Measurements from ENCODE around the gene PDE4DIP.
"Not testable (repeated sequence)": the region's sequence is repeated elsewhere in the genome, so short reads cannot be mapped to it uniquely, and the experiment has no call there.

PDE4DIP gene

DNA sequence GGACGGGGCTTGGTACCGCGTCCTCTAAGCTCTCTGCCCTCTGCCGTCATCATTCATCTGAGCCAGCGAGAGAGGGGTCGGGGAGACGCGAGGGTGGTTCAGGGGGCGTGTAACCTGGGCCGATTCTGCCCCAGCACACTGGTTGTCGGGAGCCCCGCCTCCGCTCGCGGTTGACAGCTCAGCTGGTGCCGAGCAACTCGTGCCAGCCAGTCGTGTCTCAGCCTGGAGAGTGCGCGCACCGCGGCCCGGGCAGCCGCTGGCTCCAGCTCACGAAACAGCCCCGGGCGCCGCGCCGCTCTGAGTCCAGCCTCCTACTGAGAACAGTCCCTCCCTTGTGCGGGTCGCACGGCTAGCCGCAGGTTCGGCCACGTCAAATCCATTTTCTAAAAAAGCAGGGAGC lies at the start of gene PDE4DIP:
Gene PDE4DIP, plus strand, starts transcription at position 209 of the 400 bp plus-strand sequence. CDS start 347 bp downstream, outside the sequence.
- not testable (repeated sequence) for DNase-seq (ENCODE audit: low spot score)

DNA sequence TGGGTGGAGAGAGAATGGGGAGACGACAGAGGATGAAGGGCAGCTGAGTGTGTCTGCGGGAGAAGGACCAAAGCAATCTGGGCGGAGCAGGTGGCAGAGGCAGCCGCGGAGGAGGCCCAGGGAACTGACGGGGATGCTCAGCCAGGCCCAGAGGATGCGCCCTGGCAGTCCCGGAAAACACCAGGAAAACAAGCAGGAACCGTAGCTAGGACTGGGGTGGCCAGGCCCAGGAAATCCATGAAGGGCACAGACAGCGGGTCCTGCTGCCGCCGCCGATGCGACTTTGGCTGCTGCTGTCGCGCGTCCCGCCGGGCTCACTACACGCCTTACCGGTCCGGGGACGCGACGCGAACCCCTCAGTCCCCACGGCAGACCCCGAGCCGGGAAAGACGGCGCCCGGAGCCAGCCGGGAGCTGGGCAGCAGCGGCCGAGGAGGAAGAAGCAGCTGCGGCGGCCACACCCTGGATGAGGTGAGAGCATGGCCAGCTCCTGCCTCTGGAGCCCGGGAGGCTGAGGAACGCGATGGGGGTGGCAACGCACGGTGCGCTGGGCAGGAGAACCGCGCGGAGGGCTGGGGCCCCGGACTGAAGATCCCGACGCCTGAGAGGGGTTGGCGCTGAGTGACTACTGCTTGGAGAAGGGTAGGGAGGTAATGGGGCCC lies 35.8 kb upstream of the PDE4DIP start:
- not testable (repeated sequence) for DNase-seq (ENCODE audit: low spot score)

DNA sequence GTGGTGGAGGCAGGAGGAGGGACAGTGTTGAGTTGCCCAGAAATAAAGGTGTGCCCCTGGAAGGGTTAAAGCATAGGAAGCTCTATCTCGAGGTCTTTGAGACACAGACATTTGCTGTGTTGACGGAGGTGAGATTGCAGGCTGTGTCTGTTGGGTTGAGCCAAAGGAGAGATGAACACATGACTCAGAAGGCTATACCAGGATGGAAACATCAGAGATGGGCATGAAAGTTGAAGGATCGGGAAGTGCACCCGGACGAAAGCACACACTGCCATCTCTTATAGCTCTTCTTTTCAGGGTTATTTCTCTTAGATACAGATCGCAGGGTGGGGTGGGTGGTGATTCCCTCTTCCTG lies 35.3 kb upstream of the PDE4DIP start:
- DNase-seq (ENCODE audit: low spot score), result not testable (repeated sequence)

DNA sequence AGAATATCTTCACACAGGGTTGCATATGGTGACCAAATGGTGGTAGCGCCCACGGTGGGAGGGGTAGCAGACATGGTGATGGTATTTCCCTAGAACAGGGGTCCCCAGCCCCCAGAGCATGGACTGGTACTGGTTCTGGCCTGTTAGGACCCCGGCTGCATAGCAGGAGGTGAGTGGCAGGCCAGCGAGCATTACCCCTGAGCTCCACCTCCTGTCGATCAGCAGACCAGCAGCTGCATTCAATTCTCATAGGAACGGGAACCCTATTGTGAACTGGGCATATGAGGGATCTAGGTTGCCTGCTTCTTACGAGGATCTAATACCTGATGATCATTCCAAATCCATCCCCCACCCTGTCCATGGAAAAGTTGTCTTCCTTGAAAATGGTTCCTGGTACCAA lies 22.0 kb upstream of the PDE4DIP start:
- not testable (repeated sequence) for DNase-seq (ENCODE audit: low spot score)

DNA sequence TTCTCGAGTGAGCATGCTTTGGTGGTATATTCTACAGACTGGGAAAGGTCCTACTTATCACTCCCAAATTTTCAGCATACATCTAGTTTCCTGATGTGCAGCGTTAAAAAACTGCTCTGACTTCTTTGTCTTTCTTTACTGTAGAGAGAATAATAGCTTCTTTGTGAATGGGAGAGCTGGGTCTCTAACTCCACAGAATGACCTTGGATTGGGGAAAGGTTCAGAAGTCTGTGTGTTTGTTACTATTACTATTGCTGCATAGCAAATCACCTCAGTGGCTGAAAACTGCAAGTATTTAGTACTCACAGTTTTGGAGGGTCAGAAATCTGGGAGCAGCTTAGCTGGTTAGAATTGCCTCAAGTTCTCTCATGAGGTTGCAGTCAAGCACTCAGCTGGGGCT lies 20.4 kb upstream of the PDE4DIP start:
- DNase-seq (ENCODE audit: low spot score), result not testable (repeated sequence)

DNA sequence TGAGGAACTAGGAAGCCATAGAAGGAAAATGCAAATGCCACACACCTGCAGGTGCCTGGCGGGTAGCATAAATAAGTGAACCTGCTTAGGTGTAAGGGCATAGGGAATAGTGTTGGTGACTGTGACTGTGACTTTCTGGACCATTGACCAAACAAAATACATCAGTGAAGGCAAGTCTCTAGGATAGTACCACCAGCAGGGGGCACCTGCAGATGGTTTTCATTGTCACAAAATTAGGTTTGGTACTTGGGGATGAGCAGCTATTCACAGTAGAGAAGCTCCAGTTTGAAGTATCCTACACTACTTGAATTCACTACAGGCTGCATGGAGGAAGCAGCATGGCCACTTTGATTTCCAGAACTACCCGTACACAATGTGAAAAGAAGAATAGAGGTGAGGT lies 19.2 kb upstream of the PDE4DIP start:
- DNase-seq (ENCODE audit: low spot score), result not testable (repeated sequence)

DNA sequence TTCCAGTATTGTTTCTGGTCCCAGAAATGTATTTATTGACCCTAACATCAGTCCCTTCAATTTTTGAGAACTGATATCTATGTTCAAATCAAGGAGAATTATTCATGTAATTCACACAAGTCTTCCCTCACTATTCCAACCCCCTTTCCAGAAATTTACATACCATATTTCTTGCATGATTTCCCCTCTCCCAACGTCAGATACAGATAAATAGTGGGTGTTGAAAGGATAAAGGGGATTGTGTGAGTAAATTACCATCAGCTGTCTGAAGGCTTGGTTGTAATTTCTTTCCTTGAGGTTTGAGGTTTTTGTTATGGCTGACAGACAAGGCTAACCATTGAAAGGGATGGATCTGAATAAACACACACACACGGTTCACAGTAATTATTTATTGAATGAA lies 15.7 kb upstream of the PDE4DIP start:
- not testable (repeated sequence) for DNase-seq (ENCODE audit: low spot score)

DNA sequence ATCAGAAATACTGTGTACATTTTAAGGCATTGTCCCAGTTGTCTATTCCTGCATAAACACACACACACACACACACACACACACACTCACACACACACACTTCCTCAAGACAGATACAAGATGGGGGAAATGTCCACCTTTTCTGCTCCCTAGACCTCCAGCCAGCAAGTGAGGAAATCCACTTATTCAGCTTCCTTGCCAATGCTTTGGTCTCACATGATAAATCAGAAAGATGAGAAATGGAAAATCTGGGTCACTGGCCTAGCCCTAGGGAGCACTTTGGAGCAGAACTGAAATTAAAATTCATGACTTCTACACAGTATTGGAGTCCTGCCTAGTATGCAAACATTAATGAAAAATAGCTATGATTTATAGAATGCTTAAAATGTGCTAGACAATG lies 15.3 kb upstream of the PDE4DIP start:
- DNase-seq (ENCODE audit: low spot score), result not testable (repeated sequence)

DNA sequence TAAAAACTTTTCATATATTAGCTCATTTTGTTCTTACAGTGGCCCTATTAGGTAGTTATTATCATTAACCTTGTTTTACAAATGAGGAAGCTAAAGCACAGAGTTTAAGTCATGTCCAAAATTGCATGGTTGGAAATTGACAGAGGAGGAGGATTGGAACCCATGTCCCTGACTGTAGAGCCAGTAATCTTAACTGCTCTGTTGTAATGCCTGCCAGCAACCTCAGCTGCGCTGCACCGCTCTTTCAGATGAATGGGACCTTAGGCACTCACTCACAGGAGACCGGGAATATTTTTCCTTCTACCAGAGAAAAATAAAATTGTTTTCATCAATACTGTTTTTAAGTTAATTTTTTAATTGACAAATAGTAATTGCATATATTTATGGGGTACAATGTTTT lies 14.9 kb upstream of the PDE4DIP start:
- DNase-seq (ENCODE audit: low spot score), result not testable (repeated sequence)

DNA sequence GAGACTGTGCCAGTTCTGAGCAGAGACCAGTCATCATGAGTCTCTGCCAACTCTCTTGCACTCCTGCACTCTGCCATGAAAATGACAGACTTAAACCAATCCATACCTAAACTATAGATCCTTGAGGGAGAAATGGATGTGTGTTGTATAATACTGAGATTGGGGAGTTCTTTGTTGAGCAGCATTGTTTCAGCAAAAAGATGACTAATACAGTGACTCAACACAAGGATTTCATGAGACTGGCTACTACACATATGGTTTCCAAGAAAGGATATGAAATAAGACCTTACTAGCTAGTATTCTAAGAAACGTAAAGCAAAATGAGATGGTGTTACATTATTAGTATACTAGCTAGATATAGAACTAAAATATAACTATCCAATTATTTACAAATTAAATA lies 3.0 kb upstream of the PDE4DIP start:
- not testable (repeated sequence) for DNase-seq (ENCODE audit: low spot score)

DNA sequence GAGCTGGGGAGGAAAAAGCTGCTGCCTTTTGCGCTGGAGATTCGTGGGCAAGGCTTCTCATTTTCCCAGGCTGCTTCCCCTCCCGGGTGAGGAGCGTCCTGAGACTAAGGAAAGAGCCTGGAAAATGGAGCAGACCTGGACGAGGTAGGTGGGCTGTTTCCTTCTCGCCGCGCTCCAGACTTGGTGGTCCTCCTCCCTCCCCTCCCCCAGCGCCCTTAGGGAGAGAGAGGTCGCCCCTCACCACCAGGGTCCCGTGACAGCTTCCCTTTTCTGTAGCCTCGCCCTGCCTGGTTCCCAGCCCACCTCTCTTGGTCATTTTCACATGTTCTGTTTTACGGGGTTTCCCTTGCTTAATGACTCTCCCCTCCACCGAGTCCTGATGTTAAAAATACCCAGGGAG lies 423 bp downstream of the PDE4DIP start:
- DNase-seq (ENCODE audit: low spot score), result not testable (repeated sequence)

DNA sequence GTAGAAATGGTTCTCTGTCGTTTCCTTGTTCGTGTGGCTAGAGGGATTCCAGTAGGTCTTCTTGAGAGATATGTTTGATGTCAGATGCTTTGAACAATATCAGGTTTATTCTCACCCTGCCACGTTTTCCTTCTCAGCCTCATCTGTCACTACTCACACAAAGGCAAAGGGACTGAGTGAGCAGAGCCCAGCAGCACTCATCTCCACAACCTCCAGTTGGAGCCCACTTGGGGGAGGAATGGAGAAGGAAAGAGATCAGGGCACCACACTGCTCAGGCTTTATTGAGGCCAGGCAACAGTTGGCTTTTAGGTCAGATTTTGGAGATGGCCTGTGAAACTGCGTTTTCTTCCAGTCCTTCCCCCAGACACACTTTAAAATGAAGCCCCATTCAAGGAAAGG lies 840 bp downstream of the PDE4DIP start:
- not testable (repeated sequence) for DNase-seq (ENCODE audit: low spot score)

DNA sequence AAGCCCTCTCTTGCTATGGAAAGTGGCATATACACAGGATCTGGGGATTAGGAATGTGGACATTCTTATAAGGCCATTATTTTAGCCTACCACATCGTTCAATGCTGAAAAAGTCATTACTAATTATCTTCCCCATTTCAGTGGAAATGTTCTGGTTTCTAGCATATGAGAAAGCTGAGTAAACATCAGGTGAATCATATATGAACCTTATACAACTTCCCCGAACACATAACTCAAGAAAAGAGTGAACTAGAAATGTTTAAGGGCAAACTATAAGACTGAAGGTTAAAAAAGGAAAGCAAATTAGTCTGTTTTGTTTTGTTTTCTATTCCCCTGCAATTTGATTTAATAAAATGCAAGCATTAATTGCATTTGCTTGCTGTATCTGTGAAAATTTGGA lies 6.1 kb downstream of the PDE4DIP start:
- DNase-seq (ENCODE audit: low spot score), result not testable (repeated sequence)

DNA sequence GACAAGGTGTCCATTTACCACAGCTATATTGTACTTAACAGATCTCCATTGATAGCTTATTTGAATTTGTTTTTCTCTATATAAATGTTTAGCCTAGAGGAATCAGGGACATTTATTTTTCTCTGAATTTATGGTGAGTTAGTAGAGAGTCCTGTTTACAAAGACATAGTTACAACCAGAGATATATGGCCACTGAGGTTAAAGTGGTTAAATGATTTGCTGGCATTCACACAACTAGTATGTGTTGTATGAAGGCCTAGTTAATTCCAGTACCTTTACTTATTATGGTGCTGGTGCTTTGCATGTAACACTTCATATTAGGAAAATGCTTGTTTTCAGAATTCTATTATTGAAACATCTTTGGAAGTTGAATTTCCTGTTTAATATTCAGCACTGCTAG lies 6.6 kb downstream of the PDE4DIP start:
- DNase-seq (ENCODE audit: low spot score), result not testable (repeated sequence)

DNA sequence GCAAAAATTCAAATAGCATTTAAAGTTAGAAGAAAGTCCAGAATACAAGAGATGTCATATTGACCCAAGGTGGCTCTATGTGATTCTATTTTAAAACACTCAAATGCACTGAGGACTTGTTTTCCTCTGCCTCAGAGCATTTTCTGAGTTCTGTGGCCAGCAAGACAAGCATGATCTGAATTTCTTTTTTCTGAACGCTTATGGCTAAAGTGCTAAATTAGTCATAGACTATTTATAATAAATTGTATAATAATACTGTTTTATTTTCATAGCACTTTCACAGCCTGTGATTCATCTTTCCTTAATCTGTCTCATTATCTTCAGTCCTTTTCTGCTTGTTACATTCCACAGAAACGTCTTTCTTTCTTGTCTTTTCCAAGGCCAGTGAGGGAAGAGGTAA lies 7.5 kb downstream of the PDE4DIP start:
- DNase-seq (ENCODE audit: low spot score), result not testable (repeated sequence)

DNA sequence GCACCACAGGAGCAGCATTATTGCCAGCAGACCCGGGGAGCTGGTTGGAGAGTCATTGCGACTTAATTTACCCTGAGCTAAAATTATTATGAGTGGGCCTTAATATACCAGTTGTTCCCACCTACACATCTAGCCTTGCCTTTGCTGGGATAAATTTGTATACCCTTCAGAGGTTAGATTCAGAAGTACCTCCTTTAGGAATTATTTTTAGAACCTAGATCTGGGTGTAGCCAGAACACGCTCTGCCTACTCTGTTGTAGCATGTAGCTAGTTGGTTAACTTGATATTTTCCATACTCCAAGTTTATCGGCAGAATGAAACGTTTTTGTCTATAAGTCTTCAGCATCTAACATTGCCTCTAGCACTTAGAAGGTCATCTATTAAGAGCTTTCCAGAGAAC lies 9.1 kb downstream of the PDE4DIP start:
- DNase-seq (ENCODE audit: low spot score), result not testable (repeated sequence)

DNA sequence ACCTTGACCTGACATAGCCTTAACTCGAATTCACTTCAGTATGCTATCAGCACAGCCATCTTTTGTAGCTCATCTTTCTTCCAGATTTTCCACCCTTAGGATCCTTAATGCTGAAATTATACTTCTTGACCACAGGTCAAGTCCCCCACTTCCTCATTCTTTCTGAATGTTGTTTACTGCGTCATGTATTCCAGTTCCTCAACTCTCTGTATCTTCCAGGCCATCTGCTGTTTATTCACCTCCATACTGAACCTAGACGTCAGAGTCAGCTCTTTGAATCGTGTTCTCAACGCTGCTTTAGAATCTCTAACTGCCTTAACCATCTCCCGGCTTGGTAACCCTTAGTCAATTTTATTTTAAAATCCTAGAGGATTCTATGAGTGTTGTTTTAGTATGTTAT lies 9.8 kb downstream of the PDE4DIP start:
- DNase-seq (ENCODE audit: low spot score), result not testable (repeated sequence)

DNA sequence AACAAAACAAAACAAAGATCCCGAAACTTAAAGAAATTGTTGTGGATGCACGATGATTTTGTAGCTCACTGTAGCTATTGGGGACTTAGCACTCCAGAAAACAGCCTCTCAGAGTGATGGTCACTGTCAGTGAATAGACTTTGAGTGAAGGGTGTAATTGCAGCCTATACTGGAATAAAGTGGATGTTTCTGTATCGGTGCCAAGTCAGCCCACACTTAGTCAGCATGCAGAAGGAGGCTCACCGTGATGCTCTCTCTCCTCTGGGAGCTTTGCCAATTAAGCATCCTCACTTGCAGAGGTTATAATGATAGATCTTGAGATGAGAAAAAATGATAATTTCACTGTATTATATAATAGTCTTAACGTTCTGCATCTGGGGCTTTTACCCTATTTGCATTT lies 11.1 kb downstream of the PDE4DIP start:
- DNase-seq (ENCODE audit: low spot score), result not testable (repeated sequence)

DNA sequence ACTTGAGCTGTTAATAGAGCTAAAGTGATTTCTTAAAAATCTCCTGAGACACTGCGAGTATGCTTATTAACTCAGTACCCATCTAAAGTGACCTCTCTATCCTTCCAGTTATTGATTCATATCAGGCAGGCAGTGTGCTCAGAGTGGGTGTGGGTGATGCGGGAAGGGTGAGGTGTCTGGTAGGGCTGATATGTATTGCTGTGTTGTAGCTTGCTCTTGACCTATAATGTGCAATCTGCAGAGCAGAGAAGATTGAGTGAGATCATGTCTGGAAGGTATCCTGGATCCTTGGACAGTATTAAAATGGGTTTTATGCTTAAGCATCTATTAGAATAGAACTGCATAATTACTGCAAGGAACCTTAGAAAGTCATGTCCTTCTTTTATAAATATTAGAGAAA lies 15.8 kb downstream of the PDE4DIP start:
- not testable (repeated sequence) for DNase-seq (ENCODE audit: low spot score)

DNA sequence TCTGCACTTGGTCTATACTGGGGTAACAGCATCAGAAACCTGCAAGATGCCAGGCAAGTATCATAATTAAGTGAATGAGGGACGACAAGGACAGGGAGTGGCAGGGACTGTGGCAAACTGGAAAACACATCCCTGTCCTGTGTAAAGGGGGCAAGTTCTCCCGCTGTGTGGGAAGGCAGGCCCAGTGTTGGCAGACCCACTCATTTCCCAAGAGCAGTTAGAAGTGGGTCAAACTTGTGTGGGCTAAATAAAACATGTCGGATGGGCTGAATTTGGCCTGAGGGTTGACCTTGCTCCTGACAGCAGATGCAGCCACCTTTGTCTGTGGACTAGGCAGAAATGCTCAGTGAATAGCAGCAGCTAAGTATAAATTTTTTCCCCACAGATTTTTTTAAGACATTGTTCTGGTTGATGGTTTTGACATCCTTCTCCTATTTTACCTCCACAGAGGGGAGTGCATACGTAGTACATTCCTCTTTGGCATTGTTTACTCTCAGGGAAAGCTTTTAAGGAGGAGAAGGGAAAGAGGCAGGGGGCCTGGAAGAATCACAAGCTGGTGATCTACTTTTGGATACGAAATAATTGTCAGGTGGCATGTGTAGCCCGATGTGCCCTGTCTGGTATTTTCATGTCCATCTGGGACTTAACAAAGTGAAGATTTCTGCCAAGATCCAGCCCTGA lies 16.5 kb downstream of the PDE4DIP start:
- not testable (repeated sequence) for DNase-seq (ENCODE audit: low spot score)

DNA sequence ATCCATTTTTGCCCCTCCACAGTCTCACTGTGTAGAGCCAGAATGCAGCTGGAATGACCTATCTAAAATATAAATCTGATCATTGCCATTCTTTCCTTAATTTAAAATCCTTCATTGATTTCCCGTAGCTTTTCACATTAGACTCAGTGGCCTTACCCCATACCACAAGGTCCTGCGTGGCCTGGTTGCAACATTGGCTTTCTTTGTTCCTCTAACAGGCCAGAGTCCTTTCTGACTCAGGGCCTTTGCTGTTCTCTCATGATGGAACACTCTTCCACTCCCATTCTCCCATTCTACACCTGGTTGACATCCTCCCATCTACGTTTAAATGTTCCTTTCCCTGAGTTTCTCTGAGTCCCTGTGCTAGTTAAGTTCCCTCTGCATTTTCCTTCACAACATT lies 18.4 kb downstream of the PDE4DIP start:
- not testable (repeated sequence) for DNase-seq (ENCODE audit: low spot score)

DNA sequence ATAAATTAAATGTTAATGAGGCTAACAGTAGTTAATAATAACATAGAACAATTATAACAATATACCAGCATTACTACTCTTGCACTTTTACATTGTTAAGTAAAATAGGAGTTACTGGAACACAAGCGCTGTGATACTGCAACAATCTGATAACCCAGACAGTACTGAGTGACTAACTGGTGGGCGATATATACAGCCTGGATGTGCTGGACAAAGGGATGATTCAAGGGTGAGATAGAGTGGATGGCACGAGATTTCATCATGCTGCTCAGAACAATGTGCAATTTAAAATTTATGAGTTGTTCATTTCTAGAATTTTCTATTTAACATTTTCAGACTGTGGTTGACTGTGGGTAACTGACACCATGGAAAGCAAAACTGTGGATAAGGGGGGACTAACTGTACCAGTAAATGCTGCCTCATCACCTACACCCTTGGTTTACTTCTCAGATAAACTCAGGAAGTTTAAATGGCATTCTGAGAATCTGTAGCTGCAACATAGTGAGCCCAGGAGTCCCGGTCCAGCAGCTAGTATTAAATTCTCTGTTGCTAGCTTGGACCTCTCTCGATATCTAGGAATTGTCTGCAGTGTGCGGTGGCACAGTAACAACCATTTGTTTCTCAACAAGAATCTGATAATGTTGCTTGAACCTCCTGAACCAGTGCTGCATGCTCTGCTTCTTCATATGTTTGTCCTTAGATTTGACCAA lies 24.9 kb downstream of the PDE4DIP start:
- DNase-seq (ENCODE audit: low spot score), result not testable (repeated sequence)

DNA sequence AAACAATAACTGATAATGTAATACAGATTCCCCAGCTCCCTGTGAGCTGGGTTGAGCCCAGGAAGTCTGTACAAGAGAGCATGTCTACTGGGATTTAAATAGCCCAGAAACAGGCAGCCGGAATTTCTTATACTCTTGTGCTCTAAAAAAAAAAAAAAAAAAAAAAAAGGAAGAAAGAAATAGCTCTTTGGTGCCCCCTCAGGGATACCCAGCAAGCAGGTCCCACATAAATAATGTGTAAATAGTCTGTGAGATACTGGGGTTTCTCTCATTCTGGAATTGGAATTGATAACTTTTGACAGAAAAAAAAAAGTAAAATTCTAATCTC lies 25.4 kb downstream of the PDE4DIP start:
- not testable (repeated sequence) for DNase-seq (ENCODE audit: low spot score)

Data from hepatic stellate cell (primary cell).